ENCODE results near the gene ERAL1. TPM values are rescaled to one million over a fixed set of nuclear protein-coding genes. Genes with fewer than 3 reads are reported as not detected.
"Not testable (repeated sequence)": the region's sequence is repeated elsewhere in the genome, so short reads cannot be mapped to it uniquely, and the experiment has no call there.

Gene ERAL1
- total RNA-seq, 2 donors from 2014 or later, result 48.6 to 68.1 TPM

- H3K36me3 Mint-ChIP-seq (ENCODE audit: insufficient read depth in 2 of 2); H3K27me3 Mint-ChIP-seq (ENCODE audit: low read depth); H3K9me3 Mint-ChIP-seq; ATAC-seq (replicated peaks in 1 of 2); H3K27ac Mint-ChIP-seq; DNase-seq; H3K4me3 Mint-ChIP-seq: not testable (repeated sequence)
- H3K4me1 Mint-ChIP-seq (ENCODE audit: low read depth), result peaks cover 12% of the 10 kb centered on the region
These were observed 18.3 kb upstream of the ERAL1 start for GRCh38 chr17:28836541-28836940.

GRCh38 chr17:28839221-28839620 is 15.6 kb upstream of the ERAL1 start:
- no peaks in the 10 kb centered on the region for H3K9me3 Mint-ChIP-seq
- H3K27ac Mint-ChIP-seq, result no peak overlapping the region
- DNase-seq (no peak), ATAC-seq (replicated peaks in 1 of 2) (no peak)
- H3K36me3 Mint-ChIP-seq (ENCODE audit: insufficient read depth in 2 of 2), result peaks cover 5 to 6% of the 10 kb centered on the region in 2 donors
- H3K4me1 Mint-ChIP-seq (ENCODE audit: low read depth), result peaks cover 25% of the 10 kb centered on the region
- no peaks in the 10 kb centered on the region for H3K27me3 Mint-ChIP-seq (ENCODE audit: low read depth)
- no peak overlapping the region for H3K4me3 Mint-ChIP-seq

GRCh38 chr17:28841901-28842281 is 12.9 kb upstream of the ERAL1 start:
- ATAC-seq (replicated peaks in 1 of 2) (peak; percentile 1 to 7), DNase-seq (no peak)
- peak overlapping the region; percentile 95 for H3K27ac Mint-ChIP-seq
- H3K9me3 Mint-ChIP-seq, result no peaks in the 10 kb centered on the region
- H3K36me3 Mint-ChIP-seq (ENCODE audit: insufficient read depth in 2 of 2), result peaks cover 2 to 3% of the 10 kb centered on the region in 2 donors
- H3K4me1 Mint-ChIP-seq (ENCODE audit: low read depth), result peaks cover 25% of the 10 kb centered on the region
- no peaks in the 10 kb centered on the region for H3K27me3 Mint-ChIP-seq (ENCODE audit: low read depth)
- H3K4me3 Mint-ChIP-seq, result peak overlapping the region; percentile 86 to 93

GRCh38 chr17:28842282-28843012 is 12.4 kb upstream of the ERAL1 start, which contains the start of gene FAM222B:
Gene FAM222B (minus strand): TSS chr17:28842790. CDS start chr17:28766667, 76,123 bp downstream.
- DNase-seq (peak; percentile 93), ATAC-seq (replicated peaks in 1 of 2) (peak; percentile 99)
- peak within 1 kb of the TSS; percentile 95 for H3K27ac Mint-ChIP-seq
- peaks cover 2 to 3% of the 10 kb centered on the region in 2 donors for H3K36me3 Mint-ChIP-seq (ENCODE audit: insufficient read depth in 2 of 2)
- peaks cover 25% of the 10 kb centered on the region for H3K4me1 Mint-ChIP-seq (ENCODE audit: low read depth)
- peak within 1 kb of the TSS; percentile 86 to 93 for H3K4me3 Mint-ChIP-seq
- H3K27me3 Mint-ChIP-seq (ENCODE audit: low read depth), result no peaks in the 10 kb centered on the region
- no peaks in the 10 kb centered on the region for H3K9me3 Mint-ChIP-seq

GRCh38 chr17:28843816-28844148 is 11.0 kb upstream of the ERAL1 start:
- ATAC-seq (replicated peaks in 1 of 2), result no peak
- DNase-seq, result no peak
- H3K27ac Mint-ChIP-seq, result no peak overlapping the region
- peaks cover 29% of the 10 kb centered on the region for H3K4me1 Mint-ChIP-seq (ENCODE audit: low read depth)
- H3K4me3 Mint-ChIP-seq, result peak overlapping the region; percentile 42 to 93
- no peaks in the 10 kb centered on the region for H3K27me3 Mint-ChIP-seq (ENCODE audit: low read depth)
- H3K9me3 Mint-ChIP-seq, result no peaks in the 10 kb centered on the region
- H3K36me3 Mint-ChIP-seq (ENCODE audit: insufficient read depth in 2 of 2), result peaks cover 2 to 3% of the 10 kb centered on the region in 2 donors

- Mint-ChIP-seq H3K27me3 (ENCODE audit: low read depth) (no peaks in the 10 kb centered on the region), H3K4me1 (ENCODE audit: low read depth) (peaks cover 27% of the 10 kb centered on the region), H3K27ac (no peak overlapping the region)
These were observed 8.6 kb upstream of the ERAL1 start for GRCh38 chr17:28846231-28846630.

GRCh38 chr17:28846699-28847098 is 8.1 kb upstream of the ERAL1 start:
- not testable (repeated sequence) for H3K36me3 Mint-ChIP-seq (ENCODE audit: insufficient read depth in 2 of 2); H3K27ac Mint-ChIP-seq; DNase-seq; H3K4me3 Mint-ChIP-seq; ATAC-seq (replicated peaks in 1 of 2); H3K27me3 Mint-ChIP-seq (ENCODE audit: low read depth); H3K9me3 Mint-ChIP-seq
- peaks cover 22% of the 10 kb centered on the region for H3K4me1 Mint-ChIP-seq (ENCODE audit: low read depth)

More at GRCh38 chr17:28846231-28846630, 8.6 kb upstream of the ERAL1 start:
- DNase-seq, result peak in 1 of 2 donors; percentile 11
- no peak overlapping the region for H3K4me3 Mint-ChIP-seq
- ATAC-seq (replicated peaks in 1 of 2), result no peak
- H3K9me3 Mint-ChIP-seq, result no peaks in the 10 kb centered on the region
- H3K36me3 Mint-ChIP-seq (ENCODE audit: insufficient read depth in 2 of 2), result peaks cover 2 to 3% of the 10 kb centered on the region in 2 donors

- ATAC-seq (replicated peaks in 1 of 2) (peak; percentile 79 to 80), DNase-seq (peak; percentile 65 to 71)
- H3K4me3 Mint-ChIP-seq; H3K36me3 Mint-ChIP-seq (ENCODE audit: insufficient read depth in 2 of 2); H3K27ac Mint-ChIP-seq; H3K27me3 Mint-ChIP-seq (ENCODE audit: low read depth); H3K9me3 Mint-ChIP-seq: not testable (repeated sequence)
- peaks cover 15% of the 10 kb centered on the region for H3K4me1 Mint-ChIP-seq (ENCODE audit: low read depth)
These were observed 6.1 kb upstream of the ERAL1 start for GRCh38 chr17:28848667-28849066.

- Mint-ChIP-seq H3K27me3 (ENCODE audit: low read depth) (no peaks in the 10 kb centered on the region), H3K9me3 (no peaks in the 10 kb centered on the region), H3K4me3 (no peak overlapping the region), H3K4me1 (ENCODE audit: low read depth) (peaks cover 19% of the 10 kb centered on the region), H3K27ac (no peak overlapping the region), H3K36me3 (ENCODE audit: insufficient read depth in 2 of 2) (no peaks in the 10 kb centered on the region)
- DNase-seq (peak in 1 of 2 donors; percentile 17), ATAC-seq (replicated peaks in 1 of 2) (peak in 1 of 2 donors; percentile 53)
These were observed 5.5 kb upstream of the ERAL1 start for GRCh38 chr17:28849281-28849680.

- Mint-ChIP-seq H3K4me3 (peak overlapping the region in 1 of 2 donors; percentile 97), H3K4me1 (ENCODE audit: low read depth) (peaks cover 53% of the 10 kb centered on the region), H3K27me3 (ENCODE audit: low read depth) (no peaks in the 10 kb centered on the region), H3K9me3 (no peaks in the 10 kb centered on the region), H3K36me3 (ENCODE audit: insufficient read depth in 2 of 2) (peaks cover 5 to 17% of the 10 kb centered on the region in 2 donors), H3K27ac (no peak overlapping the region)
- DNase-seq (no peak), ATAC-seq (replicated peaks in 1 of 2) (no peak)
These were observed 1.5 kb upstream of the ERAL1 start for GRCh38 chr17:28853295-28853694.

GRCh38 chr17:28855336-28855679 is 492 bp downstream of the ERAL1 start:
- H3K9me3 Mint-ChIP-seq, result no peaks in the 10 kb centered on the region

GRCh38 chr17:28856028-28856574 is 1.3 kb downstream of the ERAL1 start:
- Mint-ChIP-seq H3K4me1 (ENCODE audit: low read depth) (peaks cover 44% of the 10 kb centered on the region), H3K9me3 (no peaks in the 10 kb centered on the region), H3K27ac (peak overlapping the region; percentile 90), H3K27me3 (ENCODE audit: low read depth) (no peaks in the 10 kb centered on the region), H3K36me3 (ENCODE audit: insufficient read depth in 2 of 2) (peaks cover 8 to 25% of the 10 kb centered on the region in 2 donors), H3K4me3 (peak overlapping the region; percentile 90 to 97)
- ATAC-seq (replicated peaks in 1 of 2), result no peak
- no peak for DNase-seq

More at GRCh38 chr17:28855336-28855679, 492 bp downstream of the ERAL1 start:
- no peak for ATAC-seq (replicated peaks in 1 of 2)
- Mint-ChIP-seq H3K4me1 (ENCODE audit: low read depth) (peaks cover 44% of the 10 kb centered on the region), H3K36me3 (ENCODE audit: insufficient read depth in 2 of 2) (peaks cover 8 to 22% of the 10 kb centered on the region in 2 donors), H3K27ac (peak overlapping the region; percentile 90), H3K4me3 (peak overlapping the region; percentile 90 to 97), H3K27me3 (ENCODE audit: low read depth) (no peaks in the 10 kb centered on the region)
- DNase-seq, result no peak

GRCh38 chr17:28857905-28858800 is 3.3 kb downstream of the ERAL1 start:
- H3K27me3 Mint-ChIP-seq (ENCODE audit: low read depth), result no peaks in the 10 kb centered on the region
- ATAC-seq (replicated peaks in 1 of 2) (peak in 1 of 2 donors; percentile 16), DNase-seq (peak in 1 of 2 donors; percentile 24)
- no peaks in the 10 kb centered on the region for H3K9me3 Mint-ChIP-seq
- peaks cover 8 to 25% of the 10 kb centered on the region in 2 donors for H3K36me3 Mint-ChIP-seq (ENCODE audit: insufficient read depth in 2 of 2)
- peak overlapping the region; percentile 34 to 39 for H3K4me3 Mint-ChIP-seq
- H3K4me1 Mint-ChIP-seq (ENCODE audit: low read depth), result peaks cover 44% of the 10 kb centered on the region
- peak overlapping the region; percentile 75 for H3K27ac Mint-ChIP-seq
